H9 (cell line): Measurements from ENCODE around the gene GUCY2D. TPM values are rescaled to one million over a fixed set of nuclear protein-coding genes. Genes with fewer than 3 reads are reported as not detected.

Experiments used
- DNase-seq: peaks from one replicate; pipeline ENCODE4 v3.0.0-alpha.2; 2017
- H2AFZ ChIP-seq: one replicate; pipeline ENCODE4 v1.6.1; 2013; ENCODE audit warnings: mild to moderate bottlenecking, low read length, control low read depth, moderate library complexity
- H2AK5ac ChIP-seq: 2 replicates; pipeline ENCODE4 v1.6.1; 2013; ENCODE audit warnings: low read length, control low read depth, mixed read lengths; ENCODE audit not compliant: insufficient read length
- H2BK120ac ChIP-seq: one replicate; pipeline ENCODE4 v1.6.1; 2013; ENCODE audit warnings: low read depth, mild to moderate bottlenecking, low read length, control low read depth, inconsistent platforms; ENCODE audit not compliant: poor library complexity, severe bottlenecking
- H2BK12ac ChIP-seq: 2 replicates; pipeline ENCODE4 v1.6.1; 2013; ENCODE audit warnings: low read length, control low read depth, mixed read lengths, low read depth; ENCODE audit not compliant: insufficient read length
- H2BK15ac ChIP-seq: 2 replicates; pipeline ENCODE4 v1.6.1; 2013; ENCODE audit warnings: low read depth, low read length, control low read depth
- H2BK20ac ChIP-seq: one replicate; pipeline ENCODE4 v1.6.1; 2013; ENCODE audit warnings: low read depth, mild to moderate bottlenecking, low read length, control low read depth, inconsistent platforms; ENCODE audit not compliant: poor library complexity, severe bottlenecking
- H2BK5ac ChIP-seq: 2 replicates; pipeline ENCODE4 v1.6.1; 2013; ENCODE audit warnings: low read length, control low read depth, mixed read lengths; ENCODE audit not compliant: insufficient read length
- H3K14ac ChIP-seq: 2 replicates; pipeline ENCODE4 v1.6.1; 2013; ENCODE audit warnings: low read length, control low read depth; ENCODE audit not compliant: insufficient read depth
- H3K18ac ChIP-seq: 2 replicates; pipeline ENCODE4 v1.6.1; 2013; ENCODE audit warnings: low read depth, mild to moderate bottlenecking, mixed read lengths, low read length, control low read depth; ENCODE audit not compliant: insufficient read length
- H3K23ac ChIP-seq: 2 replicates; pipeline ENCODE4 v1.6.1; 2013; ENCODE audit warnings: low read length, control low read depth, mixed read lengths, low read depth; ENCODE audit not compliant: insufficient read length
- H3K23me2 ChIP-seq: 2 replicates; pipeline ENCODE4 v1.6.1; 2013; ENCODE audit warnings: low read depth, mild to moderate bottlenecking, mixed read lengths, low read length, control low read depth; ENCODE audit not compliant: insufficient read length, poor library complexity, severe bottlenecking
- H3K27ac ChIP-seq: 2 replicates; pipeline ENCODE4 v1.5.1; 2013; ENCODE audit warnings: low read length, control low read depth, mixed read lengths, low read depth; ENCODE audit not compliant: insufficient read length
- H3K27me3 ChIP-seq: 2 replicates; pipeline ENCODE4 v1.6.1; 2013; ENCODE audit warnings: low read length, control low read depth, inconsistent platforms; ENCODE audit not compliant: insufficient read depth
- H3K4ac ChIP-seq: 2 replicates; pipeline ENCODE4 v1.6.1; 2013; ENCODE audit warnings: low read depth, mild to moderate bottlenecking, control low read depth, inconsistent platforms, low read length, moderate library complexity
- H3K4me1 ChIP-seq: 2 replicates; pipeline ENCODE4 v1.6.1; 2013; ENCODE audit warnings: low read length, control low read depth, inconsistent platforms; ENCODE audit not compliant: insufficient read depth
- H3K4me2 ChIP-seq: 2 replicates; pipeline ENCODE4 v1.6.1; 2013; ENCODE audit warnings: low read length, control low read depth, mixed read lengths; ENCODE audit not compliant: insufficient read length, insufficient read depth
- H3K56ac ChIP-seq: 2 replicates; pipeline ENCODE4 v1.6.1; 2013; ENCODE audit warnings: low read depth, mild to moderate bottlenecking, mixed read lengths, low read length, control low read depth; ENCODE audit not compliant: insufficient read length
- H3K79me1 ChIP-seq: 2 replicates; pipeline ENCODE4 v1.6.1; 2013; ENCODE audit warnings: low read depth, mild to moderate bottlenecking, moderate library complexity, low read length, control low read depth, inconsistent platforms; ENCODE audit not compliant: insufficient read depth, poor library complexity, severe bottlenecking
- H3K79me2 ChIP-seq: 2 replicates; pipeline ENCODE4 v1.6.1; 2013; ENCODE audit warnings: low read length, control low read depth, inconsistent platforms; ENCODE audit not compliant: insufficient read depth
- H3K9ac ChIP-seq: 2 replicates; pipeline ENCODE4 v1.6.1; 2013; ENCODE audit warnings: low read length, control low read depth, mixed read lengths; ENCODE audit not compliant: insufficient read length; ENCODE audit errors: extremely low read depth
- H3K9me3 ChIP-seq: one replicate; pipeline ENCODE4 v1.6.1; 2013; ENCODE audit warnings: low read depth, low read length, inconsistent platforms; ENCODE audit not compliant: control insufficient read depth
- H3T11ph ChIP-seq: one replicate; pipeline ENCODE4 v1.6.1; 2013; ENCODE audit warnings: mild to moderate bottlenecking, low read length, control low read depth, inconsistent platforms
- H4K20me1 ChIP-seq: one replicate; pipeline ENCODE4 v1.6.1; 2013; ENCODE audit not compliant: control insufficient read depth, insufficient read length, insufficient read depth
- H4K5ac ChIP-seq: 2 replicates; pipeline ENCODE4 v1.6.1; 2013; ENCODE audit warnings: low read depth, mild to moderate bottlenecking, mixed read lengths, low read length, control low read depth; ENCODE audit not compliant: insufficient read length
- H4K8ac ChIP-seq: replicated peaks from 2 replicates; pipeline ENCODE4 v1.6.1; 2013; ENCODE audit warnings: low read length, control low read depth, mixed read lengths, low read depth; ENCODE audit not compliant: insufficient read length
- H4K91ac ChIP-seq: 2 replicates; pipeline ENCODE4 v1.6.1; 2013; ENCODE audit warnings: low read depth, mild to moderate bottlenecking, moderate library complexity, mixed read lengths, low read length, control low read depth; ENCODE audit not compliant: insufficient read length
- H3K27ac Mint-ChIP-seq, 3 experiments: 2 replicates in 2 of 3; 3 replicates in 1 of 3; pipeline ENCODE4 v1.8.0; 2020 to 2021; ENCODE audit warnings: mixed read lengths in 3 of 3, mild to moderate bottlenecking in 1 of 3, moderate library complexity in 1 of 3
- H3K27me3 Mint-ChIP-seq: 2 replicates; pipeline ENCODE4 v1.8.0; 2021; ENCODE audit warnings: low read depth, mild to moderate bottlenecking, moderate library complexity, mixed read lengths
- H3K36me3 Mint-ChIP-seq, 3 experiments: 2 replicates in 2 of 3; 3 replicates in 1 of 3; pipeline ENCODE4 v1.8.0; 2020 to 2021; ENCODE audit warnings: low read depth in 3 of 3, mixed read lengths in 3 of 3; ENCODE audit not compliant: insufficient read depth in 1 of 3
- H3K4me1 Mint-ChIP-seq, 2 experiments: 2 replicates each; pipeline ENCODE4 v1.8.0; 2020; ENCODE audit warnings: mixed read lengths in 2 of 2
- H3K4me3 Mint-ChIP-seq, 2 experiments: 2 replicates in 1 of 2; 3 replicates in 1 of 2; pipeline ENCODE4 v1.8.0; 2020 to 2021; ENCODE audit warnings: mild to moderate bottlenecking in 2 of 2, mixed read lengths in 2 of 2, moderate library complexity in 1 of 2
- H3K9me3 Mint-ChIP-seq, 2 experiments: 2 replicates in 1 of 2; 3 replicates in 1 of 2; pipeline ENCODE4 v1.8.0; 2020; ENCODE audit warnings: mild to moderate bottlenecking in 2 of 2, mixed read lengths in 2 of 2, moderate library complexity in 1 of 2
- WGBS: extraction: QIAGEN DNeasy Blood & Tissue Kit; methylation state at CpG from one replicate; pipeline ENCODE4 v1.1.7; 2013; ENCODE audit warnings: missing lambda C conversion rate, low lambda C conversion rate, mixed read lengths; ENCODE audit not compliant: insufficient read length; ENCODE audit errors: extremely low coverage; 5-methylcytosine and 5-hydroxymethylcytosine counted together
- total RNA-seq: library from RNA; stranded (reverse); gene quantifications from 2 replicates; pipeline ENCODE4 v1.2.1, GENCODE V29; 2021
- TF ChIP-seq, protein P1 (sequence below): fragments of 200-600 bp; sonication (generic); conservative IDR thresholded peaks from 3 replicates; pipeline ENCODE4 v1.8.0; 2021; ENCODE audit warnings: antibody characterized with exemption, mild to moderate bottlenecking

The GUCY2D gene
- total RNA-seq, 1 experiment from 2014 or later: 0.15 TPM

DNA sequence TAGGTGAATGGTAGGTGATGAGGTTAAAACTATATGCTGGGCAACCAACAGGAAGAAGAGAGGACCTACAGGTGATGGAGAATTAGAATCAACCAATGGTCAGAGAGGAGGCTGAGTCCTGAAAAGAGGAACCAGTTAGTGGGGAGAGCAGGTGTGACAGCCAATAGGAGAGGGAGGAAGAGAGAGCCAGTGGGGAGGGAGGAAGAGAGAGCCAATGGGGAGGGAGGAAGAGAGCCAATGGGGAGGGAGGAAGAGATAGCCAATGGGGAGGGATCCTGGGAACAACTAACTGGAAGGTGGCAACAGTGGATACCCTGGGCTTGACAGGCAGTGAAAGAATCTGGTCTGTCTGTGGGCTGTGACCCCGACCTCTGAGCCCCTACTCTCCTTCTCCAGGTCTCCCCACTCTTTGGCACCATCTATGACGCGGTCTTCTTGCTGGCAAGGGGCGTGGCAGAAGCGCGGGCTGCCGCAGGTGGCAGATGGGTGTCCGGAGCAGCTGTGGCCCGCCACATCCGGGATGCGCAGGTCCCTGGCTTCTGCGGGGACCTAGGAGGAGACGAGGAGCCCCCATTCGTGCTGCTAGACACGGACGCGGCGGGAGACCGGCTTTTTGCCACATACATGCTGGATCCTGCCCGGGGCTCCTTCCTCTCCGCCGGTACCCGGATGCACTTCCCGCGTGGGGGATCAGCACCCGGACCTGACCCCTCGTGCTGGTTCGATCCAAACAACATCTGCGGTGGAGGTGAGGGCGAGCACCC is 3.7 kb downstream of the GUCY2D start:
- Histone ChIP-seq H2BK15ac (no peak overlapping the region), H3K23me2 (no peaks in the 10 kb centered on the region), H3K9ac (no peak overlapping the region), H2BK5ac (no peak overlapping the region), H4K8ac (no peak overlapping the region), H2AK5ac (no peak overlapping the region), H3K4me1 (no peaks in the 10 kb centered on the region; the same call in 1 of the 2 replicates), H3K79me1 (no peaks in the 10 kb centered on the region), H3K14ac (no peak overlapping the region), H3T11ph (no peak overlapping the region), H3K9me3 (no peaks in the 10 kb centered on the region), H3K79me2 (no peaks in the 10 kb centered on the region), H3K4ac (no peak overlapping the region), H3K27ac (no peak overlapping the region), H2BK12ac (no peak overlapping the region), H4K91ac (no peak overlapping the region), H3K27me3 (peaks cover 8% of the 10 kb centered on the region; the same call in 1 of the 2 replicates), H4K20me1 (no peaks in the 10 kb centered on the region), H2BK120ac (no peak overlapping the region), H3K4me2 (no peak overlapping the region), H2AFZ (no peak overlapping the region), H3K23ac (no peak overlapping the region), H2BK20ac (no peak overlapping the region), H3K18ac (no peak overlapping the region), H4K5ac (no peak overlapping the region), H3K56ac (no peak overlapping the region)
- Mint-ChIP-seq H3K27ac (no peak overlapping the region; a peak in 1 of 7 replicates), H3K27me3 (peaks cover 32% of the 10 kb centered on the region), H3K9me3 (no peaks in the 10 kb centered on the region; a peak in 1 of 5 replicates), H3K36me3 (no peaks in the 10 kb centered on the region), H3K4me1 (peaks cover 12 to 17% of the 10 kb centered on the region in 2 experiments), H3K4me3 (no peak overlapping the region; a peak in 2 of 5 replicates)
- no peak for DNase-seq
- no CpG with 5 or more reads among the region's 30 CpGs for WGBS
- TF ChIP-seq, protein P1, sequence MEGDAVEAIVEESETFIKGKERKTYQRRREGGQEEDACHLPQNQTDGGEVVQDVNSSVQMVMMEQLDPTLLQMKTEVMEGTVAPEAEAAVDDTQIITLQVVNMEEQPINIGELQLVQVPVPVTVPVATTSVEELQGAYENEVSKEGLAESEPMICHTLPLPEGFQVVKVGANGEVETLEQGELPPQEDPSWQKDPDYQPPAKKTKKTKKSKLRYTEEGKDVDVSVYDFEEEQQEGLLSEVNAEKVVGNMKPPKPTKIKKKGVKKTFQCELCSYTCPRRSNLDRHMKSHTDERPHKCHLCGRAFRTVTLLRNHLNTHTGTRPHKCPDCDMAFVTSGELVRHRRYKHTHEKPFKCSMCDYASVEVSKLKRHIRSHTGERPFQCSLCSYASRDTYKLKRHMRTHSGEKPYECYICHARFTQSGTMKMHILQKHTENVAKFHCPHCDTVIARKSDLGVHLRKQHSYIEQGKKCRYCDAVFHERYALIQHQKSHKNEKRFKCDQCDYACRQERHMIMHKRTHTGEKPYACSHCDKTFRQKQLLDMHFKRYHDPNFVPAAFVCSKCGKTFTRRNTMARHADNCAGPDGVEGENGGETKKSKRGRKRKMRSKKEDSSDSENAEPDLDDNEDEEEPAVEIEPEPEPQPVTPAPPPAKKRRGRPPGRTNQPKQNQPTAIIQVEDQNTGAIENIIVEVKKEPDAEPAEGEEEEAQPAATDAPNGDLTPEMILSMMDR: no peak
